OCI-LY1 (cell line): ENCODE results near the gene FTCDNL1.

Experiments
- CTCF ChIP-seq: fragments of 200-600 bp; sonication (generic), shearing (Covaris generic); IDR thresholded peaks from 2 replicates; pipeline ENCODE4 v1.5.1; 2017; ENCODE audit warnings: mild to moderate bottlenecking, antibody characterized with exemption, low read length, moderate library complexity, mixed read lengths
- EZH2 ChIP-seq: fragments of 200-600 bp; sonication (generic), shearing (Covaris generic); IDR thresholded peaks from 2 replicates; pipeline ENCODE4 v1.8.0; 2017; ENCODE audit warnings: borderline replicate concordance, mixed run types, mild to moderate bottlenecking, antibody characterized with exemption, low read length, moderate library complexity, mixed read lengths

- TF ChIP-seq CTCF = no peak
- no peak for TF ChIP-seq EZH2
These were observed 891 bp upstream of the FTCDNL1 start for GRCh38 chr2:199851883-199852282.
